ENCODE data around the gene ACER2.

The ACER2 gene

DNA sequence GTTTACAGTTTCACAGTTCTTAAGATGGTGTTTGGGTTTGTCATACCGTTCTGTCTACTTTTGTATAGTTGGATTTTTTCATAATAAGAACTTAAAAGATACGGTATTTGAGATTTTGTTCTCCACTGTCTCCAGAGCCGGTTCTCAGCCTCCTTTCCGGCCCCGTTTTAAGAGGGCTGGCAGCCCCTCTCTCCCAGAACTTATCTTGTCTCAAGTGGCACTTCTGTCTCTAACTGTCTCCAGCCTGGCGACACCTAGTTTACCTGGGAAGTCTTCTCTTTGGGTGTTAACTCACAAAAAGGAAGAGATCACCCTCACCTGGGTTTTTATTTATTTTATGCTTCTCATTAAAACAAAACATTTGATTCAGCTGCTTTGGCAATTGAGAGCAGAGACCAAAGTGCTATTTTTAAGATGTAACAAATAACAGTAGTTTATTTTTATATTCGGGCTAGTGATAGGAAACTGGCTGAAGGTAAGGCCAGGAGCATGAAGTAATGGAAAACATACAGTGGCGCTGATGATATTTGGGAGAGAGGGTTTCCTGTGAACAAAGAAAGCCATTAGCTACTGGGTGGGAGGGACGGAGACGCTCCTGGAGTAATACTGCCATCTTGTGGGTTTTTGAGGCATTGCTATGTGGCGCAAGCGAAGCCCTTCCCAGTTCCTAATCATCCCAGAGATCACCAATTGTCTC is 48.3 kb downstream of the ACER2 start:
- peak; percentile 26 to 31 for DNase-seq

GRCh38 chr9:19457693-19458009 is 48.8 kb downstream of the ACER2 start:
- no peak for DNase-seq

DNA sequence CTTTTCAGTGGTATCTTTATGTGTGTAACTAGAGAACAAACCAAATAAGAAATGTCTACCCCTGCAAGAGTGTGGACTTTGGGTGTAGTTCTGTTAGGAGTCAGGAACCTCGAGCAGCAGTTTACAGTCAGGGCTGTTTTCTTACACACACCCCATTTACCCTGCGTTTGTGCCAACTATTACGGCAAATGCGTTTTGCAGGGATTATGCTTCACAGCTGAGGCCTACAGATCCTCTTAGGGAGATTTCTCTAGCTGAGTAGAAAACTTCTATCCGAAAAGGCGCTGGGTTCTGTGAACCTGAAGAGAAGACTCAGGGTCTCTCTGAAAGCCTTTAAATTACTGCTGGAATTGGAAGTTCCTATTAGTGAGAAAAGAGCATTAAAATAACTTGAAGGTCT is 51.4 kb downstream of the ACER2 start:
- no peak for DNase-seq

GRCh38 chr9:19461135-19461534 is 52.3 kb downstream of the ACER2 start:
- DNase-seq, result no peak

DNA sequence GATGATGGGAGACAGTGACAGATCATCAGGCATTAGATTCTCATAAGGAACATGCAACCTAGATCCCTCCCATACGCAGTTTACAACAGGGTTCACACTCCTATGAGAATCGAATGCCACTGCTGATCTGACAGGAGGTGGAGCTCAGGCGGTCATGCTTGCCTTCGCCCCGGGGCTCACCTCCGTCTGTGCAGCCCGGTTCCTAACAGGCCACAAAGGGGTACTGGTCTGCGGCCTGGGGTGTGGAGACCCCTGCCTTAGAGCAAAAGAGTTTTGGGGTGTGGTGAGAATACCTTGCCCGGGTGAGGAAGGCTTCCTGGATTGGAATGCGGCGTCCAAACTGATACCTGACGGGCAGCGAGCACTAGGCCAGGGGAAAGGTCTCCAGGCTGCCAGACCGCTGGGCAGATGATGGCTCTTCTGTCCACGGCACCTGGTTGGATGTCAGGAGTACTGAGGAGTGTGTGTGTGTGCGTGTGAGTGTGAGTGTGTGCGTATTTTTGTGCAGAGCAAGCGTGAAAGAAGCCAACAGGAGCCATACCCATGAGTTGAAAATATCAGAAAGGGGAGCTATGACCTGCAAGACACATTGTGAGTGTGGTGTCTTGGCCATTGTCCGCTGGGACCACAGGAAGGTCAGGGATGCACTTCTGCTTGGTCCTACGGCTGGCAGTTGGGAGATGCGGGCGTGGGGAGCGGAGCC is 55.4 kb downstream of the ACER2 start:
- no peak for DNase-seq

GRCh38 chr9:19464764-19465585 is 56.2 kb downstream of the ACER2 start:
- no peak for DNase-seq

- no peak for DNase-seq
Observed at GRCh38 chr9:19465586-19466279, 56.9 kb downstream of the ACER2 start.

DNA sequence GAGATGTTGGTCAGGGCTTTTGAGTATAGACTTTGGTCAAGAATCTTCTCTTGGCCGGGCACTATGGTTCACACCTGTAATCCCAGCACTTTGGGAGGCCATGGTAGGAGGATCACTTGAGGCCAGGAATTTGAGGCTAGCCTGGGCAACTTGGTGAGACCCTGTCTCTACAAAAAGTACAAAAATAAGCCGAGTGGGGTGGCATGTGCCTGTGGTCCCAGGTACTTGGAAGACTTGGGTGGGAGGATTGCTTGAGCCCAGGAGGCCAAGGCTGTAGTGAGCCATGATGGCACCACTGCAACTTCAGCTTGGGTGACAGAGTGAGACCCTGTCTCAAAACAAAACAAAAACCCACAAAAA is 57.5 kb downstream of the ACER2 start:
- DNase-seq, result no peak

DNA sequence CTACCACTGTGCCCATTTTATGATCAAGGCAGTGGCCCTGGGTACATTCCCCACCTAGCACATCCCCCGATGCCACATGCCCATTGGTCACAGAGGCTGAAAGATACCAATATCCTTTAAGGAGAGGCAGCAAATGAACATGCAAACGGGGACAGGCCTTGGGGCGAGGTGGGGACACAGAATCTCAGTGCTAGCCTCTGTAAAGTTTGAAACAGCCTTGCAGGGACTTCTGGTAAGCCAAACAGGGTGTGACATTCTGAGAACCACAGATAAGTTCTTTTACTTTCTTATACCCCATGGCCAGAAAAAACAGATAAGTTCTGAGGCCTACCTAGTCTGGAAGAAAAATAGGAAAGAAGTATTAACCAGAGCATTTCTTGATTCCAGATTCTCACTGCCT is 60.5 kb downstream of the ACER2 start:
- no peak for DNase-seq

- DNase-seq, result no peak
Observed at GRCh38 chr9:19470567-19470966, 61.8 kb downstream of the ACER2 start.

DNA sequence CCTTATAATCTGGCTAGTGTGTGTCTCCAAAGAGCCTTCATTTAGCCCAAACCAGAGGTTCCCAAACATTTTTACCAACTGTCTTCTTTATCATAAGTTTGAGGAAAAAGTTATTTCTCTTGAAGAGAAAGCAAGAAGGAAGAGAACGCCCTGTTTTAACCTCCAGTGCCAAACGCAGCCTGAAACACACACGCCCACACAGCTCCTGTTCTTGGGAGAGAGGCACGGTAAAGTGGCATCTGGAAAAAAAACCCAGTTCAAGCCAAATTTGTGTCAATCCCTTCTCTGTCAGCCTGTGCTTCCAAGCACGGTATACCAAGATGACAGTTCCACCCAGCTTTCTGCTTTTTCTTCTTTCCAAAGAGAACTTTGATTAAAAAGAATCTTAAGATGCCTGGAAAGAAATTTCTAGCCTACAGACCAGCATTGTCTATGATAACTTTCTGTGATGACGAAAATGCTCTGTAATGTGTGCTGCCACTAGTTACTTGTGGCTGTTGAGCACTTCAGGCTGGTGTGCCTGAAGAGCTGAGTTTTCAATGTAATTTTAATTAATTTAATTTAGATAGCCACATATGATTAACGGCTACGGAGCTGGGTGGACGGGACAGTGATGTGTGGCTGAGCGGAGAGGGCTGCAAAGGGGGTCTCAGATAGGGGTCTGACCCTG is 62.3 kb downstream of the ACER2 start:
- DNase-seq, result no peak

DNA sequence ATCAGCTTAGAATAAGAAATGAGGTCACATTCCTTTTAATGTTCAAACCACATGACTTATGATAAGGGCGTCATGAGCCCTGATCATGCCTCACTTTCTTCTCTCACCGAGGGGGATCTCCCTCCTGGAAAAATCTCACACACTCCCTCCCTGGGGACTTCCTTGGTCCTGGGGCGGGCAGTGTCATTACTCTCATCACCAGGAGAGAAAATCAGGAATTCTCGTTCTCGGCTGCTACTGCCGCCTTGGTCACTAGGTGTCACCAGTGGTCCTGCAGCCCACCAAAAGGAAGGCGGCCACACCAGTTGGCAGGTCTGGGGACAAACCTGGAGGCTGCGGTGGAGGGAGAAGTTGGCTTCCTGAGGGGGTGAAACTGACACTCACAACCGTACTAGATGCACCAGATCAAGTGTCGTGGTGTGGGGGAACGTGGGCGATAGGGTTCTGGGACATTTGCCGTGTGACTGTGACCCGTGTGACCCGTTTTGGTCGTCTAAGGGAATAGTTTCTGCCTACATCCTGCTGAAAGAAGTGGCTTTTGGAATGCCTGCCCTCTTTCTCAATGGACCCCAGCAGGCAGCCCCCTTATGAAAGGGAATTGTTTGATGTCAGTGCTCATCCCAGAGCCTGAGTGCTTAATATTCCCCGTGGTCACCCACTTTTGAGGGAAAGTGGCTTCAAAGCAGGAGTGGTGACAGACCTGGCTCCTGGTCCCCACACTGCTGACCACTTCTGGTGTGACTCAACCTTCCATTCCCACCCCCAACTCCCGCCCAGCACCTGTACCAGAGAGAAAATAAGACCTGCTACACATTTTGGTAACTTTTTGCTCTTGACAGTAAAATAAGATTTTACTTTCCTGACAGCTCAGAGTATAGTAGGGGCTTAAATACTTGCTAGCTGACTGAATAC is 63.2 kb downstream of the ACER2 start:
- no peak for DNase-seq

- DNase-seq, result no peak
Observed at GRCh38 chr9:19473605-19474004, 64.8 kb downstream of the ACER2 start.

DNA sequence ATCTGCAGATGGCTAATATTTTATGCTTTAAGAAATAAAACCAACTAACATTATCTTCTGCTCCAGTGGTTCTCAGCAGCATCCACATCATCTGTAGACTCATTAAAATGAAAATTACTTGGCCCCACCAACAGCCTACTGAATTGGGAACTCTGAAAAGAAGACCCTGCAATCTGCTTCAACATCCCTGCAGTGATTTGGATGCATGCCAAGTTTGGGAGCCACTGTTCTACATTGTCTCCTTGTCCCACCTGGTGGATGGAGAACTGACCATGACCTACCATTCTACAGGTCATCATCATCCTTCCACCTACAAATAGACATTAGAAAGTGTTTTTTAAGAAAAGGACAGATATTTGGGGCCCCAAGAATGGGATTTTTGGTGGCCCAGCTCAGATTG is 71.1 kb downstream of the ACER2 start:
- no peak for DNase-seq

DNA sequence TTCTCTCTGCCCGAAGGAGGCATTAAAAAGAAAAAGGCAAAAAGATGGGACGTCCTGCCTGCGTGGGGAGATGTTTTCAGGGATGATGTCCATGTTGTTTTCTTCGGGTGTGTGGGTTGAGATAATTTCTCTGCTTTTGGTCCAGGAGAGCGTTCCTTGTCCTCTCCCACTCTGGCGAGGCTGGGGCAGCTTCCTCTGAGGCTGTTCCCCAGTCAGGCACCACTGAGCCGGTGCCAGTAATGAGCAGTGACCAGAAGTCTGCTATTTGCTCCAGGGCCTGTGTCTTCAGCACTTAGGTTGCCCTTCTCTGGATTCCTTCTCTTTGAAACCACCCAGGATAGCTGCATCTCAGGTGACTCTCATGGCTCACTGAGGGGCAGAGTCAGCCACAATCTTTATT is 71.5 kb downstream of the ACER2 start:
- DNase-seq, result no peak

GRCh38 chr9:19481121-19481870 is 72.5 kb downstream of the ACER2 start:
- DNase-seq, result no peak

GRCh38 chr9:19481971-19482404 is 73.2 kb downstream of the ACER2 start:
- no peak for DNase-seq

- DNase-seq, result no peak
Observed at GRCh38 chr9:19484699-19485098, 75.9 kb downstream of the ACER2 start.

DNA sequence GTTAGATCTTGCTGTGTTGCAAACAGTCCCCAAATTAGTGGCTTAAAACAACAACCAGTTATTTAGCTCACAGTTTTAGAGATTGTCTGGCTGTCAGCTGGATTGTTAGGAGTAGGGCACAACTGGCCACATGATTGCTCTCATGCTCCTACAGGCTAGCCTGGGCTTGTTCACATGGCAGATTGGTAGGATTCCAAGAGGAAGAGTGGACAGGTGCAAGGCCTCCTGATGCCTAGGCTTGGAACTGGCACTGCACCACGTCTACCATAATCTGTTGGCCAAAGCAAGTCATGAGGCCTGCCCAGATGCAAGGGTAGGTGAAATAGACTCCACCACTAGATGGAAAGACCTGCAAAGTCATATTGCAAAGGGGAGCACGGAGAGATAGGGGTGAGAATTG is 76.4 kb downstream of the ACER2 start:
- no peak for DNase-seq

DNA sequence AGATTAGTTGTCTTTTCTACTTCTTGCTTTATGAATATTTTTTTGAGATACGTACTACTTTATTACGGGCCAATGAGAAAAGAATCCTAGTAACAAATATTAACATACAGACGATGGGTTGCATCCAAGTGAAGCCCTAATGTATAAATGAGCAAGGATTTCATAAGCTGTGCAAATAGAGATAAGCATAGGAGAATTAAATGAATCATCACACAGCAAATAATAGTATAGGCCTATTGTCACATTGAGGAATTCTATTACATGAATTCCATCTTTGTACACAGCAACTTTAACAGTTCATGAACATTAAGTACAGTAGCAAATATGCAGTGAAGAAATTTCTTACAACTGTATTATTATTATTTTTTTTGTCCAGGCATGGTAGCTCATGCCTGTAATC is 78.0 kb downstream of the ACER2 start:
- DNase-seq, result no peak

GRCh38 chr9:19488721-19489120 is 79.9 kb downstream of the ACER2 start:
- no peak for DNase-seq
